HG03442 (cell line): ENCODE measurements around the gene DNAH1.

ENCODE experiments used
- ATAC-seq: cut with Tn5 transposase; IDR thresholded peaks from one replicate; pipeline ENCODE4 v1.9.1; 2021; ENCODE audit warnings: mild to moderate bottlenecking, moderate library complexity; ENCODE audit not compliant: unreplicated experiment

DNAH1 gene

DNA sequence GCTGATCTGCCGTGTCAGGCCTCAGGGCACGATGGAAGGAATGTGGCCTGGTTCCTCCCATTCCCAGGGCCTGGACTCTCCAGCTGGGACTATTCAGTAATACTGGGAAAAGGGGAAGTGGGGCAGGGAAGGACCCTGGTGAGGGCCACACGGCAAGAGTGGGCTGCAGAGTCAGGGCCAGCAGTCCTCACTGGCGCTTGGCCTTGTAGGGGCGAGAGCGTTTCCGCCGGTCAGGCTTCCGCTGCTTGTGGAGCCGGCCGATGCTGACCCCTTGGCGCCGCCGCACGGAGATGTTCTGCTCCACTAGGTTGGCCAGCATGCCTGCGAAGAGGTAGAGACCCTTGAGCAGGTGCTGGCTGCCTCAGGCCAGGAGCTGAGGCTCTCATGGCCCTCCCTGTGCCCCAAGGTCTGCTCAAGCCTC lies 86.0 kb downstream of the DNAH1 start:
- ATAC-seq = no peak

DNA sequence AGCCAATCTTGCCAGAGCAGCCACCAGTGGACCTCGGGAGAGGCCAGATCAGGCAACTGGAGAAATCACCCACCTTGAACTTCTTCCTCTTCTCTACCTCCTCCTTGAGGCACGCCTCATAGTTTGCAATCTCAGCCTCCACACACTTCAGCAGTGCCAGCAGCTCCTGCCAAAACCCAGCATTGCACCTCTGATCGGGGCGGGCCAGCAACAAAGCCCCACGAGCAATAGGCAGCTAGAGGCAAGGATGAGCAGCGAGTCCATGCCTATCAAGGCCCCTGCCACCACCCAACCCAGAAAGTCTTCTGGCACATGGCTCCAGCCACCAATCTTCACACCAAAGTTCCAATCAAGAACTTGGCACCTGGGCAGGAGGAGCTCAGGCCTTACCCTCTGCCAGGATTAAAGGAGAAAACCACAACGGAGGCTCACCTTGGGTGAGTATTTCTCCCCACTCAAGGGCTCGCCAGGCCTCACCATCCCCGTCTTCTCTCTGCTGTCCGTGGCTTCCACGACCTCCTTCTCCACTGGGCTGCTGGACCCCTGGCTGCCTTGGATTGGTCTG lies 86.7 kb downstream of the DNAH1 start:
- no peak for ATAC-seq

DNA sequence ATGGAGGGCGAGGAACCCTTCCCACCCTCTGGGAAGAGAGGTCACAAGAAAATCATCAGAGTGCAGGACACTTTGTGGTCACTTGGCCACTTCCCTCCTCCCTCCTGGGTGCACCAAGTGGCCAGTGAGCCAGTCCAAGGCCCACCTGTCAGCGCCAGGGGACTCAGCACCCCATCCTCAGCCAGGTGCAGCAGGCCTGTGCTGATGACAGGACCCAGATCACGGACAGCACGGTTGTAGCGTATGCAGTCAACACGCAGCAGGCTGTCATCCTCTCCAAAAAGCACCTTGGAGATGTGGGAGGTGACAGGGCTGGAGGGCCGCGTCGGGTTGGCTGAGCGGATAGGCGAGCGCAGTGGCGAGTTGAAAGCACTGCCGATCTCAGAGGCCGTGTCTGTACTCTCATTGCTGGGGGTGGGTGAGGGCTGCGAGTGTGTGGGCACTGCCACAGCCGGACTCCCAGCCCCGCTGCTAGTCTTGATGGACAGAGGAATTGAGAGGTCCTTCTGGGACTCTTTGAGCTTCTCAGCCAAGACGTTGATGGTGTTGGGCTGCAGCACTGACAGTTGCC lies 87.2 kb downstream of the DNAH1 start:
- ATAC-seq = no peak

DNA sequence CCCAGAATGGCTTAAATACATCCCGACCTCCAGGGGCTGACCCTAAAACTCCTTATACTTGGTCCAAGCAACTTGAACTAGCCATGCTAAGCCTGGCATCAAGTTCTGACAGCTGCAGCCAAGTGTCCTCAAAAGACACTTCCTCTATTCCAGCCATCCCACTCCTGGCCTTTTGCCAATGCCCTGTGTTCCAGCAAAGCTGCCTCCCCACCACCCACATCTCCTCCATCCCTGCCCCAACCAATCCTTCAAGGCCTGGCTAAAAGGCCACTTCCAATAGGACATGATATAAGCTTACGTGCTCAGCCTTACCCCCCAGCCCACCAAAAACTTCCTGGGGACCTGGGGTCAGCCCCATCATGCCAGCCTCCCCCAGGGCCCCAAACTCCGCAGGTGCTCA lies 87.8 kb downstream of the DNAH1 start:
- no peak for ATAC-seq

DNA sequence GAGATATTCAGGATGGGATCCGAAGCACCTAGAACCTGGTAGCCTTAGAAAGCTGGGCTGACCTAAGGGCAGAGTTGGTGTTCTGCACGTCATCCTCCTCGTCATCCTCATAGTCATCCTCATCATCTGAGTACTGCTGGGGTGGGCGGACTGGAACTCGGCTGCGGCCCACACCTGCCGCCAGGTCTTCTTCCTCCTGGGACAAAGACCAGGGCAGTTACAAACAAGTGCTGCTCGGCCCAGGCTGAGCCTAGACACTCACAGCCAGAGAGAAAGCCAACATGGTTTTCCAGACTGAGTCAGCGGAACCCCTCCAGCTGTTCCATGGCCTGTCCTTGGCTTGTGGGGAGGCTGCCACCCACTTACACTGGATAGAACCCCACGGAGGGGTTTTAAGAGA lies 88.3 kb downstream of the DNAH1 start:
- no peak for ATAC-seq

DNA sequence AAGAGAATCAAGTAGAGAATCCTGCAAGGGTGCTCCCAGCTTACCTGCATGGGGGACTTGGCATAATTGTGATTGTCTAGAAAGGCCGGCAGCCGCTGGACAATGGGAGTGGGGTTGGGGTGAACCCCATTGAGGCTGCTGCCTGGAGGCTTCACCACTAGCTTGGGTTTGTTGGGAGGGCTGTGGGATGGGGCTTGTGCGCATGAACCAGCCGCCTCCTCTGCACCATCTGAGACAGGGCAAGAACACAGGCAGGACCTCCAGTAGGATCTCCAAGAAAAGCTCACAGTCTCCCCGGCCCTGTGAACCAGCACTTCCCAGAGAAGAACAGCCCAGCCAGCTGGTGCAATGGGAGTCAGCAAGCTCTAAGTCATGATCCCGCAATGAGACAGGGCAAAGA lies 88.9 kb downstream of the DNAH1 start:
- ATAC-seq = no peak

DNA sequence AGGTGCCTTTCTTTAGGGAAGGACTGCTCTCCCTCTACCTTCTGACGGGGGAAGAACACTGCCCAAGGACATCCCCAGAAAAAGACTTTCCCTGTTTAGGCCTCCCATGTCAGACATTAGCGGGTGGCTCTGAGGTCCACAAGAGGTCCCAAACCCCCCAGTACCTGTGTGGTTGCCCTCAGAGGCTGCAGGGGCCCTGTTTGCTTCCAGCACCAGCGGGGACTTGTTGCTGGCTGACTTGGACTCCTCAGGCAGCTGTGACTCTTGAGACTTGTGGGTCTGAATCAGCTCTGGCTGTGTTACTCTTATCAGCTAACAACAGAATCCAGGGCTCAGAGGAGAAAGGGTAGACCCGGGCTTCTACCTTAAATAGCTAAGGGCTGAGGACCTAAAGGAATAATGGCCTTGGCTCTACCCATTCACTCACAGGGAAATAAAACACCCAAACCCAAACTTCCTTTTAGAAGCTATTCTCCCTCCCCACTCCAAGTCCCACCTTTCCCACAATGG lies 89.5 kb downstream of the DNAH1 start:
- ATAC-seq = no peak

DNA sequence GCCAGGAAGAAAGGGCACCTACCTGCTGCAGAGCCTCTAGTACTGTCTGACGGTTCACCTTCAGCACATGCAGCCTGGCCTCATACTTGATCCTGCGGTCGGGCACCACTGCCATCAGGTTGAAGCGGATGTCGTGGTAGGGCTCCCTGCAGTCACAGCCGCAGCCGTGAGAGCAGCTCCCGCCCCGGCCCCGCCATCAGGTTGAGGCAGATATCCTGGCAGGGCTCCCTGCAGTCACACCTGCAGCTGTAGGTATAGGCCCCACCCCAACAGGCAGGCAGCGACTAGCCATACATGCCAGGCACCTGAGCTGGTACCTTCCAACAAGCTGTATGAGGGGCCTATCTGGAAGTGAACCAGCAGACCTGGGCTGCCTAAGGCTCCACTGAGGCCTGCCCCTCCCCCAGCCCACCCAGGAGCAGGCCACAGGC lies 90.1 kb downstream of the DNAH1 start:
- ATAC-seq = no peak

DNA sequence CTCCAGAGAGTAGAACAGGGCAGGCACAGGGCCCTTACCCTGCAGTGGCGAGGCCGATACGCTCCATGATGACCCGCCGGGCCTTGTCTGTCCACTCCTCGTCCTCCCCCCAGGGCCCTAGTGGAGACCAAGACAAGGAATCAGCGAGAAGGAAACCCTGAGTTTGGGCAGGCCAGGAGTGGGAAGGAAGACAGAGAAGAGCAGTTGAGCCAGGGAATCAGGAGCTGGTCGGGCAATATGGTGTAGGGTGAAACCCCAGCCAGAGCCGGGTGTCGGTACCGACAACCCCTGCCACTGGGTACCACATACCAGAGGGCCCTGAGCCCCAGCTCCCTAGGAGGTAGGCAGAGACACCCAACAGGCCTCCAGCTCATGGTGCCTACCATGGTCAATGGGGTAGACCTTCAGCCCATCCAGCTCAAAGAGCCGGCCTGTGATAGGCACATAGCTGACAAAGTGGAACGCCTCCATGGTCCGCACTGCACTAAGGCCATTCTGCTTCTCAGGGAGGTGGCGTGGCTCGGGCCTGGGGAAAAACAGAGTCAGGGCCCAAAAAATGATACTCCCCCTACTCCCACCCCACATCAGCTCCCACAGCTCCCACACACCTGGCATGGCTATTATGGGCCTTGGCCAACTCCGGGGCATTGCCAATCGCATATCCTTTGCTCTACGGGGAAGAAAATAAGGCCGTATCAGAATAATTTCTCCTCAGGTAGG lies 90.8 kb downstream of the DNAH1 start:
- no peak for ATAC-seq

DNA sequence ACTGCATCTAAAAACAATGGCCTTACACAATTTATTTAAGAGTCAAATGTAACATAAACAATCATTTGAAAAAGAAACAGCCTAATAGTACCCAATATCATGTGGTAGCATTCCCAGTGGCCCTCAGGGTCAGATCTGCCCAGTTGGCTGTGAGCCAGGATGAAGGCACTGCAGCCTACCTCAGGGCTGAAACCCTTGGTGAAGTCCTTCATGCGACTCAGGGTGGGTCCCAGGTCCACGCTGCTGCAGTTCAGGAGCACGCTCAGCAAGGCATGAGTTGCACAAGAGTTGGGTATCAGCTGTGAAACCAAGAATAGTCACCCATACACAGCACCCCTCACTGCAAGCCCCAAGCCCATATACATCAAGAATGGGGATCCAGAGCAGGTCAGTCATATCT lies 91.7 kb downstream of the DNAH1 start:
- ATAC-seq = no peak

DNA sequence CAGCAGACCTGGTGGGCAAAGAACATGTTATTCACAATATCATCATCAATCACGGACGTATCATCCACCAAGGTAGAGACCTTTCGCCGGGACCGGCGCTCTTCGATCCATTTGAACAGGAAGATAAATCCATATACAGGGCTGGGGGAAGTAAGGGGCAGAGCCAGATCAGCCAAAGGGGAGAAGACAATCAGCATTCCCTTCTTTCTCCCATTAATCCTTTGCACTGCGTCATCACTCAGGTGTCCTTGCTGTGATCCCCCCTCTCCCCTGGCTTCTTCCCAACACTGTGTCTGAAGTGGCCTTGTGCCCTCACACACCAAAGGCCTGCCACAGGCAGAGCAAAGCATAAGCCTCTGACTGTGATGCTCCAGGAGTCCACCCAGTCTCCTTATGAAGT lies 92.3 kb downstream of the DNAH1 start:
- no peak for ATAC-seq

DNA sequence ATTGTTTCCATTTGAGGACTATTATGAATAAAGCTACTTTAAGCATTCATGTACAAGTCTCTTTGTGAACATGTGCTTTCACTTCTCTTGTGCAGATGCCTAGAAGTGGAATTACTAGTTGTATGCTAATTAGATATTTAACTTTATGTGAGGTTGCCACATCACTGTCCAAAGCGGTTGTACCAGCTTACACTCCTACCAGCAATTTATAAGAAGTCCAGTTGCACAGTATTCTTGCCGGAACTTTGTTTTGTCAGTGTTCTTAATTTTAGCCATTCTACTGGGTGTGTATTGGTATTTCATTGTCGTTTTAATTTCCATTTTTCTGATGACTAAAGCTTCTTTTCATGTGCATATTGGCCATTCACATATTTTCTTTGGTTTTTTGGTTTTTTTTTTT lies 99.7 kb downstream of the DNAH1 start:
- ATAC-seq = no peak

DNA sequence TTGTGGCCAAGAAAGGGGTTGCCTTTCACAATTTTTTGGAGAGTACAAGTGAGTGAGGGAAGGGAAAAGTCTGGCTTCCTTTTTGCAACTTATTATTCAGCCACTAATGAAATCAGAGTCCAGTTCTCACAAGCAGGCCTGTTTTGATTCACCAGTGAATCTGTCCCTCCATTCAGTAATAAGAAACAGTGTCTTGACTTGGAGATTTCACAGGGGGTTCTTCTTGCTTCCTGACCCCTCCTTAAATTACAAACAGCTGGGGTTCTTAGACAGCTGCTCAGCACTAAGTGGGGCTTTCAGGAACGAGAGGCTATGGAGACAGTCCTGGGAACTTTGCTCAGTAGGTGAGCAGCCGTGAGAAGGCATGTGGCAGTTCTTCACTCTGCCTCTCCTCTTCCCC lies 104.3 kb downstream of the DNAH1 start:
- no peak for ATAC-seq

DNA sequence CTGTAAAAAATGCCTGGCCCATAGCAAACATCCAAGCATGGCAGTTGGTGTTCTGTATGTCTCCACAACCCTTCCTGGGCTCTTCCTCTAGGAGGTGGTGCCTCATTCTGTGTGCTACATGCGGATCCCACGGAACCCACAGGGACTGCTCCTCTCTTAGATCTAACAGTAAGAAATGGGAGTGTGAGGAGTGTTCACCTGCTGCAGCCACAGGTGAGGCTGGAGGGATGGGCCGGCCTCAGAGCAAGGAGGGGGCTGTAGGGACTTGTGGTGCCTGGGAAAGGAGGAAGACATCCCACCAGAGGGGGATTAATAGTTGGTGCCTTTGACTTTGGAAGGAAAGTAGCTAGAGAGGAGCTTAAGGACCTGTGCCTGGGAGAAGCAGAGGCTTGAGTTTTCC lies 106.5 kb downstream of the DNAH1 start:
- no peak for ATAC-seq

DNA sequence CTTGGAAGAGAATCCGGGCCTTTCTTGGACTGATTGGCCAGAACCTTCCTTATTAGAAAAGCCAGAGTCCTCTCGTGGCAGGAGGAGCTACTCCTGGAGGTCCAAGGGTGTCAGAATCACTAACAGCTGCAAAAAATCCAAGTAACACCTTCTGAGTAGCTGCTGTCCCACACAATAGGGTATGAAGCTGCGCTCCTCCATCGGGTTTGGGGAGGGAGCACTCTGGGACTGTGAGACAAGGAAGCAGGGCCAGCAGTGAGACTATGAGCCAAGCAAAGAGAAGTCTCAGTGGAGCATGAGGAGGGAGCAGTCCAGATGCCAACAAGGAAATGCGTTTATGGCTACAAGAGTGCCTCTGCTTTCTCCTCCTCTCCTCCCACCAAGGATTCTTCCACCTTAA lies 107.1 kb downstream of the DNAH1 start:
- no peak for ATAC-seq

DNA sequence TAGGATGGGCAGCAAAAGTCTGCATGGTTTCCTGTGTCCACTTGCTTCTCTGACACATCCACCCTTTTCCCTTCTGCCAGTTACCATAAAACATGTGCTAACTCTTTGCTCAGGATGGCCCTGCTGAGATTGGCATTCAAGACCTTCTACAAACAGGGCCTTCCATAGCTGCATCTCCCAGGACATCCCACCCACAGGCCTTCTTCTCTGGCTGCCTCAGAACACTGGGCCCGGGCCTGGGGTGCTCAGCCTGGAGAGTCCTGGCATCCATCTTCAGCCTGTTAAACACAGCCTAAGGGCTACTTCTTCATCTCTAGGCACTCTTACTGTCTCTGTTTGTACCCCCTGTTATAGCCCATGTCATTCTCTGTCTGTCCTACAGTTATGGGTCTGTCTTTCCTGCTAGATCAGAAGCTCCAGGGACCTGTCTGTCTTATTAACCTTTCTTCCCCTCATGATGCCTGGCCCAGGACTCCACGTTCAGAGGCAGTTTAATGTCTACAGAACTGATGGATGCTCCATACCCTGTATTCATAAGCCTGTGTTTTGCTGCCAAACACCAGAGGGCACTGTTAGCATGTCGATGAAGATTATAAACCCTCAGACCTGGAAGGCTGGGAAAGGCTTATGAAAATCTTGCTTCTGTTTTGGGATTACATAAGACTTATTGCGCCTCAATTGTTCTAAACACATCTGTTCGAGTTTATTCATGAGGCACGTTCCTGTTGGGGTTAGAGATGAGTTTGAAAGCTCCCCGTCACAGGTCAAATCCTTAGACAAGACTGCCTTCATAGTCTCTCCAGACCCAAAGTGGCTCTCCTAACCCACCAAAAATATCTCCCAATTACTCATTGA lies 112.3 kb downstream of the DNAH1 start:
- no peak for ATAC-seq

DNA sequence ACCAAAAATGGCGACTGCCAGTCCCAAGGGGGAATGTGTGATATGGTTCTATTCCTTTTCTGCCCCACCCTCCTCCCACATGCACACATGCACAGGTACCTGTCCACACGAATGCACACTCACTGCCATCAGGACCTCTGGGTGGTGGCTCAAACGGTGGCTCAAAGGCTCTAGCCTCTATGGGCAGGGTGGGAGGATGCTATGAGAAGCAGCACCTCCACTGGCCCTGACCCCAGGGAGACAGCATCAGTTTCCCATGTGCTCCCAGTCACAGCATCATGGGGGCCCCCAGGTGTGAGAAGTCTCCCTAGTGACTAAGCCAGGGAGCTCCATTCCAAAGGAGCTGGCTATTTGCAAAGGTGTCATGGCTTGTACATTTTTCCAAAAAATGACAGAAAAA lies 112.9 kb downstream of the DNAH1 start:
- ATAC-seq = no peak

DNA sequence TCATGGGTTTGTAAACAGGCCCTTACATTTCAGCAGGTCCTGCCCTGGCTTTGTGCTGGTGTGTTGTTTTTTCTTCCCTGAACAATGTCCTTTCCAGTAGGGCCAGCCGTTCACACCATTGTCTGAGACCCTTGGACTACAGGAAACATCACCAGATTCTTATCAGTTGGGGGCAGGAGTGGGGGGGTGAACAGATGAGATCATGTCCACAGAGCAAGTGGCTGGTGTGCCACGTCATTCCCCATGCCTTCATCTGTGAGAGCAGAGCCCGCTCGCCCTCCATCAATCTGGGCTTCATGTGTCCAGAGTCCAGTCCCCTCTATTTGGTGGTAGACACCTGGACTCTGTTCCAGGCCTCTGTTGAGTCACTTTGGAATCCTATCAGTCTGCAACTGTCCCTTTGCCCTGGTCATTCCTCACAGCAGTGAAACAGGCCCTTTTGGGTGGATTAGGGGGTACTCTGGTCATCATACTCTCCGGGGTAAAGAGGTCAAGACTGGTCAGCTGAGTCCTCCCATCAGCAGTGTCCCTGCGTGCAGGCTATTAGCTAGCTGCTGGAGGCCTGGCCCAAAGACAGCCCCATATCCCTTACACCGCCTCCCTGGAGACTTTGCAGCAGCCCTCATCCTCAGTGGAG lies 113.8 kb downstream of the DNAH1 start:
- ATAC-seq = no peak

DNA sequence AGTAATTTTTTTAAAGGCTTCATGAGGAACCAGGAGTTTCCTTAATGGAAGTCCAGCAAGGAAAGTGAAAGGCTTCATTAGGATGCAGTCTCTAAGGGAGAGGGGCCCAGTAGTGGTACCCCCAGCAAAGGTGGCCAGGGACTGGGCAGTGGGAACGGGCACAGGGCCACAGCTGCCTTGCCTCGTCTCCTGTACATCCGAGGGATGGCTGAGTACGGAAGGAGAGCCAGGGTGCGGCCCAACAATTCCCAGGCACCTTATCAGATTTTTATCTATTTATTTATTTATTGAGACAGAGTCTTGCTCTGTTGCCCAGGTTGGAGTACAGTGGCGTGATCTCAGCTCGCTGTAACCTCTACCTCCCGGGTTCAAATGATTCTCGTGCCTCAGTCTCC lies 114.3 kb downstream of the DNAH1 start:
- no peak for ATAC-seq

DNA sequence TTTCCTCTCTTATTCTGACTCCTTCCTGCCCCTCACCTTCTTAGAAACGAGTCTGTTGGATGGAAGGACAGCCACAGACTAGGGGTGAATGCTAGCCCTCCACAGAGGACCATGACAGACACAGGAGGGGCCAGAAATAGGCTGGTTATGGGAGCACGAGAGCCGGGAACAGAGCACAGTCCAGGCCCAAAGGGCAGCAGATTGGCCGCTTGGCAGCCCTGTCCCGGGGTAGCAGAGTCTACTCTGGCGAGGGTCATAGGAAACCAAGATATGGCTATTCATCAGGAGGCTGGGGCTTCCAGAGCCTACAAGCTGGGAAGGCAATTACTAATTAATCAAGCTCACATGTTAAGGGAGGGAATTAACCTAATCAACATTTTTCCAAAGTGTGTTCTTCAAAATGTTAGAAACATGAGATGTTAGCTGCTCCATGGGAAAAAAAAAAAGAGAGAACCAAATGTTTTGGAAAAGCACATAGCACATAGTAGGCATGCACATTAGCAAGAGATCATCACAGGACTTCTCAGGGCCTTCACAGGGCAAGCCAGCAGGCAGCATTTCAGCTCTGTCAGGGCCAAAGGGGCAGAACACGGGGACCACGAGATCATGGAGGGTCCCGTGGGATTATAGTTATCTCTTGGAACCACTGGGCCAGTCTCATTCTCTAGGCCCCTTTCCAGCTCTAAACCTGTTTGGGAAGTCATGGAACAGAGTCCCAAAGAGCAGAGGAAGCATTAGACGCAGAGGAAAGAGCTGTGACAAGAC lies 115.5 kb downstream of the DNAH1 start:
- no peak for ATAC-seq
